Activated B cell treated with CpG ODN at 0.5 μM for 24 hours (primary cell): Measurements from ENCODE around the gene CYB5B. TPM values are rescaled to one million over a fixed set of nuclear protein-coding genes. Genes with fewer than 3 reads are reported as not detected.

Experiments
- ATAC-seq: fragments of 200-7000 bp; cut with Tn5 transposase; one replicate; pipeline ENCODE4 v1.10.0; 2021; ENCODE audit warnings: low read depth, mild to moderate bottlenecking, moderate library complexity
- CTCF ChIA-PET: fragments of 350-600 bp; sonication (Branson Sonifier 250); formaldehyde crosslinking; loops from one replicate; lab custom pipeline; 2021; ENCODE audit warnings: antibody characterized with exemption; lab: Charles Lee
- POLR2A ChIA-PET: fragments of 350-600 bp; sonication (Branson Sonifier 250); formaldehyde crosslinking; loops from one replicate; lab custom pipeline; 2021; ENCODE audit warnings: antibody characterized with exemption; lab: Charles Lee
- DNase-seq: peaks from one replicate; pipeline ENCODE4 v3.0.0; 2022
- H3K27ac Mint-ChIP-seq: one replicate; pipeline ENCODE4 v1.8.0; 2020; ENCODE audit warnings: mixed read lengths
- H3K27me3 Mint-ChIP-seq: one replicate; pipeline ENCODE4 v1.8.0; 2021; ENCODE audit warnings: mixed read lengths
- H3K36me3 Mint-ChIP-seq: one replicate; pipeline ENCODE4 v1.8.0; 2021; ENCODE audit warnings: low read depth, mixed read lengths
- H3K4me1 Mint-ChIP-seq: one replicate; pipeline ENCODE4 v1.8.0; 2021; ENCODE audit warnings: mixed read lengths
- H3K4me3 Mint-ChIP-seq: one replicate; pipeline ENCODE4 v1.8.0; 2020; ENCODE audit warnings: mild to moderate bottlenecking, mixed read lengths
- H3K9me3 Mint-ChIP-seq: one replicate; pipeline ENCODE4 v1.8.0; 2020; ENCODE audit warnings: mixed read lengths
- CTCF ChIP-seq: fragments of 200-600 bp; IDR thresholded peaks from one replicate; pipeline ENCODE4 v1.8.0; 2022; ENCODE audit warnings: antibody characterized with exemption, mild to moderate bottlenecking
- intact Hi-C: fragments of 100-400 bp; cut with micrococcal nuclease; formaldehyde crosslinking; loops from one replicate; pipeline ENCODE4 v1.15.1; 2024
- total RNA-seq: library from RNA; stranded (reverse); gene quantifications from 2 replicates; pipeline ENCODE4 v1.2.3, GENCODE V29; 2022

Gene CYB5B
- total RNA-seq, 1 donor from 2014 or later: 115 TPM

GRCh38 chr16:69411064-69411985 is 13.1 kb upstream of the CYB5B start:
- H3K9me3 Mint-ChIP-seq: no peaks in the 10 kb centered on the region
- no peaks in the 10 kb centered on the region for H3K36me3 Mint-ChIP-seq
- no peak overlapping the region for H3K4me3 Mint-ChIP-seq
- ChIA-PET CTCF (interaction anchor here (0.7 kb wide), 1 partner anchor 15 kb away, joined by 4 read pairs; no protein-coding TSS in a partner anchor), POLR2A (no interaction called here)
- intact Hi-C loops: no loop called here
- H3K27ac Mint-ChIP-seq: no peak overlapping the region
- no peak for TF ChIP-seq CTCF
- no peaks in the 10 kb centered on the region for H3K27me3 Mint-ChIP-seq
- ATAC-seq (no peak), DNase-seq (no peak)
- no peaks in the 10 kb centered on the region for H3K4me1 Mint-ChIP-seq

GRCh38 chr16:69412287-69412686 is 12.1 kb upstream of the CYB5B start:
- no peak for ATAC-seq
- ChIA-PET POLR2A (no interaction called here), CTCF (interaction anchor here (0.6 to 0.7 kb wide), 2 partner anchors 10 to 16 kb away, joined by 3 to 4 read pairs; no protein-coding TSS in a partner anchor)
- Mint-ChIP-seq H3K9me3 (no peaks in the 10 kb centered on the region), H3K27ac (no peak overlapping the region), H3K36me3 (no peaks in the 10 kb centered on the region), H3K4me3 (no peak overlapping the region), H3K27me3 (no peaks in the 10 kb centered on the region), H3K4me1 (no peaks in the 10 kb centered on the region)
- intact Hi-C loops: no loop called here
- TF ChIP-seq CTCF: no peak
- no peak for DNase-seq

- intact Hi-C loops: no loop called here
- Mint-ChIP-seq H3K36me3 (no peaks in the 10 kb centered on the region), H3K4me3 (no peak overlapping the region), H3K9me3 (no peaks in the 10 kb centered on the region), H3K27ac (no peak overlapping the region), H3K27me3 (no peaks in the 10 kb centered on the region), H3K4me1 (no peaks in the 10 kb centered on the region)
- ChIA-PET POLR2A (interaction anchor here (0.5 to 0.7 kb wide), 4 partner anchors 99 to 217 kb away, joined by 4 to 7 read pairs (median 5); no protein-coding TSS in a partner anchor), CTCF (no interaction called here)
- no peak for DNase-seq
- no peak for ATAC-seq
- no peak for TF ChIP-seq CTCF
Observed at GRCh38 chr16:69413045-69413664, 11.3 kb upstream of the CYB5B start.

- Mint-ChIP-seq H3K4me1 (no peaks in the 10 kb centered on the region), H3K4me3 (no peak overlapping the region), H3K27me3 (no peaks in the 10 kb centered on the region), H3K9me3 (no peaks in the 10 kb centered on the region), H3K27ac (no peak overlapping the region), H3K36me3 (no peaks in the 10 kb centered on the region)
- TF ChIP-seq CTCF: no peak
- CTCF ChIA-PET: interaction anchor here (1.2 kb wide), 1 partner anchor 22 kb away, joined by 3 read pairs; no protein-coding TSS in a partner anchor
- DNase-seq (no peak), ATAC-seq (no peak)
- intact Hi-C loops: no loop called here
- POLR2A ChIA-PET: interaction anchor here (0.7 kb wide), 1 partner anchor 246 kb away, joined by 5 read pairs; no protein-coding TSS in a partner anchor
Observed at GRCh38 chr16:69417520-69418199, 6.8 kb upstream of the CYB5B start.
